Sigmoid colon (tissue), 7 donors: ENCODE measurements around the gene PTPN9. TPM values are rescaled to one million over a fixed set of nuclear protein-coding genes. Genes with fewer than 3 reads are reported as not detected.

ENCODE experiments used
- DNase-seq: peaks from one replicate; pipeline ENCODE4 v3.0.0-alpha.2; 2019
- H3K27ac ChIP-seq, 4 donors: fragments of 200-600 bp; sonication (generic); one replicate each; pipeline ENCODE4 v1.5.1; 2016 to 2019; ENCODE audit warnings: mild to moderate bottlenecking in 1 of 4
- H3K27me3 ChIP-seq, 3 donors: fragments of 200-600 bp; sonication (generic); one replicate each; pipeline ENCODE4 v1.5.1; 2019; ENCODE audit warnings: mild to moderate bottlenecking in 1 of 3
- H3K36me3 ChIP-seq, 4 donors: fragments of 200-600 bp; sonication (generic); one replicate each; pipeline ENCODE4 v1.5.1; 2016 to 2019
- H3K4me1 ChIP-seq, 4 donors: fragments of 200-600 bp; sonication (generic); one replicate each; pipeline ENCODE4 v1.5.1; 2017 to 2019
- H3K4me3 ChIP-seq, 4 donors: fragments of 200-600 bp; sonication (generic); one replicate each; pipeline ENCODE4 v1.5.1; 2017 to 2019; ENCODE audit warnings: mild to moderate bottlenecking in 2 of 4, moderate library complexity in 1 of 4
- H3K9me3 ChIP-seq, 4 donors: fragments of 200-600 bp in 3 of 4; sonication (generic) in 3 of 4; one replicate each; pipeline versions ENCODE4 v1.5.1 to v1.6.1; 2013 to 2019
- CTCF ChIP-seq, 4 experiments: fragments of 450-650 bp in 3 of 4; fragments of 200-600 bp in 1 of 4; IDR thresholded peaks; one replicate each; pipeline ENCODE4 v1.5.1; 2016 to 2019; ENCODE audit warnings: antibody characterized with exemption in 4 of 4, mild to moderate bottlenecking in 3 of 4, moderate library complexity in 2 of 4
- EP300 ChIP-seq, 4 donors: sonication (generic); formaldehyde crosslinking; IDR thresholded peaks; one replicate each; pipeline ENCODE4 v1.6.1; 2017; ENCODE audit warnings: antibody characterized with exemption in 4 of 4
- POLR2A ChIP-seq, 2 donors: fragments of 450-650 bp; IDR thresholded peaks; one replicate each; pipeline ENCODE4 v1.6.1; 2016; ENCODE audit warnings: antibody characterized with exemption in 2 of 2, mild to moderate bottlenecking in 2 of 2, moderate library complexity in 2 of 2
- POLR2AphosphoS5 ChIP-seq, 4 donors: sonication (generic); formaldehyde crosslinking; IDR thresholded peaks; one replicate each; pipeline ENCODE4 v1.6.1; 2017; ENCODE audit warnings: antibody characterized with exemption in 4 of 4
- WGBS, 2 donors: extraction: QIAGEN DNeasy Blood & Tissue Kit; methylation state at CpG; one replicate each; pipeline ENCODE4 v1.1.7; 2013; 5-methylcytosine and 5-hydroxymethylcytosine counted together
- intact Hi-C: fragments of 100-400 bp; cut with DNase I; formaldehyde crosslinking; loops from one replicate; pipeline ENCODE4 v1.15.1; 2023
- polyA plus RNA-seq, 3 donors: library from polyadenylated mRNA; stranded (reverse); fragments of 200-250 nt; gene quantifications; one replicate each; pipeline ENCODE4 v1.2.3, GENCODE V29; 2013
- total RNA-seq, 4 donors: library from RNA; depleted of rRNA; stranded (reverse); fragments of >200 nt; gene quantifications; one replicate each; pipeline ENCODE4 v1.1.0, GENCODE V29; 2016
- donor health status: healthy with polysubstance abuse.
- donor health status: Bipolar disorder and iron deficiency.
- donor health status: healthy.

The PTPN9 gene
- total and polyA plus RNA-seq, 7 donors, result 12.2 to 23.1 (median 19.8) TPM

- H3K4me1 ChIP-seq, result no peaks in the 10 kb centered on the region
- no peak for DNase-seq
- no peak for TF ChIP-seq CTCF (IDR thresholded peaks at IDR 0.05)
- TF ChIP-seq EP300 (IDR thresholded peaks at IDR 0.05), result no peak
- TF ChIP-seq POLR2A (IDR thresholded peaks at IDR 0.05), result no peak
- H3K36me3 ChIP-seq, result peaks cover 0 to 54% (median 12%) of the 10 kb centered on the region in 4 donors
- intact Hi-C loops, result no loop called here
- no peak overlapping the region for H3K4me3 ChIP-seq
- no peak overlapping the region for H3K27ac ChIP-seq
- H3K27me3 ChIP-seq, result no peaks in the 10 kb centered on the region
- WGBS, 2 donors, result 79 to 92% methylated on average over 3 of the region's 3 CpGs
- no peaks in the 10 kb centered on the region for H3K9me3 ChIP-seq
Observed at GRCh38 chr15:75428152-75428551, 151.0 kb downstream of the PTPN9 start.

GRCh38 chr15:75425966-75426500 is 153.1 kb downstream of the PTPN9 start:
- Histone ChIP-seq H3K27me3 (no peaks in the 10 kb centered on the region), H3K4me3 (no peak overlapping the region), H3K27ac (no peak overlapping the region), H3K9me3 (no peaks in the 10 kb centered on the region), H3K36me3 (peaks cover 0 to 75% (median 22%) of the 10 kb centered on the region in 4 donors), H3K4me1 (no peaks in the 10 kb centered on the region)
- TF ChIP-seq POLR2AphosphoS5 (IDR thresholded peaks at IDR 0.05) (no peak), POLR2A (IDR thresholded peaks at IDR 0.05) (no peak), EP300 (IDR thresholded peaks at IDR 0.05) (no peak), CTCF (IDR thresholded peaks at IDR 0.05) (no peak)
- WGBS, 2 donors, result 53 to 73% methylated on average over 3 of the region's 3 CpGs
- intact Hi-C loops, result no loop called here
- no peak for DNase-seq

GRCh38 chr15:75422554-75422953 is 156.6 kb downstream of the PTPN9 start:
- intact Hi-C loops, result no loop called here
- 97 to 98% methylated on average over 5 of the region's 5 CpGs for WGBS, 2 donors
- Histone ChIP-seq H3K4me3 (no peak overlapping the region), H3K9me3 (no peaks in the 10 kb centered on the region), H3K36me3 (peaks cover 0 to 72% (median 16%) of the 10 kb centered on the region in 4 donors), H3K4me1 (no peaks in the 10 kb centered on the region), H3K27me3 (no peaks in the 10 kb centered on the region), H3K27ac (no peak overlapping the region)
- DNase-seq, result no peak
- TF ChIP-seq CTCF (IDR thresholded peaks at IDR 0.05), result no peak
- TF ChIP-seq EP300 (IDR thresholded peaks at IDR 0.05), result no peak
- no peak for TF ChIP-seq POLR2AphosphoS5 (IDR thresholded peaks at IDR 0.05)
- no peak for TF ChIP-seq POLR2A (IDR thresholded peaks at IDR 0.05)

GRCh38 chr15:75420698-75421097 is 158.4 kb downstream of the PTPN9 start:
- TF ChIP-seq POLR2A (IDR thresholded peaks at IDR 0.05) (no peak), POLR2AphosphoS5 (IDR thresholded peaks at IDR 0.05) (no peak), CTCF (IDR thresholded peaks at IDR 0.05) (no peak), EP300 (IDR thresholded peaks at IDR 0.05) (no peak)
- no peaks in the 10 kb centered on the region for H3K9me3 ChIP-seq
- DNase-seq, result no peak
- peaks cover 0 to 57% (median 14%) of the 10 kb centered on the region in 4 donors for H3K36me3 ChIP-seq
- H3K27ac ChIP-seq, result no peak overlapping the region
- intact Hi-C loops, result no loop called here
- H3K4me1 ChIP-seq, result no peaks in the 10 kb centered on the region
- H3K4me3 ChIP-seq, result no peak overlapping the region
- H3K27me3 ChIP-seq, result no peaks in the 10 kb centered on the region

GRCh38 chr15:75416584-75416983 is 162.5 kb downstream of the PTPN9 start:
- no peak for DNase-seq
- intact Hi-C loops, result no loop called here
- TF ChIP-seq POLR2A (IDR thresholded peaks at IDR 0.05) (no peak), POLR2AphosphoS5 (IDR thresholded peaks at IDR 0.05) (no peak), CTCF (IDR thresholded peaks at IDR 0.05) (no peak), EP300 (IDR thresholded peaks at IDR 0.05) (no peak)
- Histone ChIP-seq H3K27me3 (no peaks in the 10 kb centered on the region), H3K27ac (no peak overlapping the region), H3K36me3 (peaks cover 9 to 54% (median 21%) of the 10 kb centered on the region in 4 donors), H3K9me3 (no peaks in the 10 kb centered on the region), H3K4me3 (no peak overlapping the region), H3K4me1 (no peaks in the 10 kb centered on the region)
- 72 to 87% methylated on average over 1 of the region's 1 CpG for WGBS, 2 donors
